Choroid plexus epithelial cell (primary cell): ENCODE data around the gene MAMDC2.

Source experiments
- DNase-seq: peaks from one replicate; pipeline ENCODE4 v3.0.0-alpha.2; 2010; ENCODE audit warnings: low read depth
- H3K4me3 ChIP-seq: 2 replicates; pipeline ENCODE4 v1.5.1; 2011; ENCODE audit warnings: low read depth, mild to moderate bottlenecking, control low read depth, low read length, moderate library complexity
- TF ChIP-seq, protein P1 (sequence below): conservative IDR thresholded peaks from 2 replicates; pipeline ENCODE4 v1.5.1; 2011; ENCODE audit warnings: low read depth, mild to moderate bottlenecking, control low read depth, inconsistent platforms, low read length, moderate library complexity

The MAMDC2 gene

DNA sequence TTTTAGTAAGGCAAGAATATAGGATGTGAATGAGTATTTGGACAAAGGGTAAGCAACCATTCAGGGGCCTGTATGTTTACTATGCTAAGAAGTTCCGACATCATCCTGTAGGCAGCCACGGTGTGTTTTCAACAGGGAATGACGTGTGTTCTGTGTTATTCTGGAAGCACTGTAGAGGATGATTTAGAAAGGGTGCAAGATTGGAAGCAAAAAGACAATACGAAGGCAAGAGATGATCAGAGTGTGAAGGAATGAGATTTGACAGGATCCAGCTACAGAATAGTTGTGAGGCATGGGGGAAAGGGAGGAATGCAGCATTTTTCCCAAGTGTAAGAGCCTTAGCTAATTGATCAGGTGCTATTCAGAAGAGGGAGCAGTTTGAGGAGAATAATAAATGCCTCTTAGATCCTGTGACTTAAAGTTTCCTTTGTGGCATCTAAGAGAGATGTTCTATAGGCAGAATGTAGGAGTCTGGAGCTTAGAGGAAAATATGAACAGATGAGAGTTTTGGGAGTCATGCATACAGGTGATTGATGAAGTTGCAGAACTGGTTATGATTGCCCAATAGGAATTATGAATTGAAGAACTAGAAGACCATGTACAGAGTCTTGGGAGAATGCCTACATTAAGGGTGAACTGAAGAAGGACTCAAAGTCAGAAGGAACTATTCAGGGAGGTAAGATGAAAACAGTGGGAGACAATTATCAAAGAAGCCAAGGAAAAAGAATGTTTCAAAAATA, 217.7 kb downstream of the MAMDC2 start:
- TF ChIP-seq, protein P1, sequence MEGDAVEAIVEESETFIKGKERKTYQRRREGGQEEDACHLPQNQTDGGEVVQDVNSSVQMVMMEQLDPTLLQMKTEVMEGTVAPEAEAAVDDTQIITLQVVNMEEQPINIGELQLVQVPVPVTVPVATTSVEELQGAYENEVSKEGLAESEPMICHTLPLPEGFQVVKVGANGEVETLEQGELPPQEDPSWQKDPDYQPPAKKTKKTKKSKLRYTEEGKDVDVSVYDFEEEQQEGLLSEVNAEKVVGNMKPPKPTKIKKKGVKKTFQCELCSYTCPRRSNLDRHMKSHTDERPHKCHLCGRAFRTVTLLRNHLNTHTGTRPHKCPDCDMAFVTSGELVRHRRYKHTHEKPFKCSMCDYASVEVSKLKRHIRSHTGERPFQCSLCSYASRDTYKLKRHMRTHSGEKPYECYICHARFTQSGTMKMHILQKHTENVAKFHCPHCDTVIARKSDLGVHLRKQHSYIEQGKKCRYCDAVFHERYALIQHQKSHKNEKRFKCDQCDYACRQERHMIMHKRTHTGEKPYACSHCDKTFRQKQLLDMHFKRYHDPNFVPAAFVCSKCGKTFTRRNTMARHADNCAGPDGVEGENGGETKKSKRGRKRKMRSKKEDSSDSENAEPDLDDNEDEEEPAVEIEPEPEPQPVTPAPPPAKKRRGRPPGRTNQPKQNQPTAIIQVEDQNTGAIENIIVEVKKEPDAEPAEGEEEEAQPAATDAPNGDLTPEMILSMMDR, result no peak
- H3K4me3 ChIP-seq, result no peak overlapping the region
- peak; percentile 12 for DNase-seq

DNA sequence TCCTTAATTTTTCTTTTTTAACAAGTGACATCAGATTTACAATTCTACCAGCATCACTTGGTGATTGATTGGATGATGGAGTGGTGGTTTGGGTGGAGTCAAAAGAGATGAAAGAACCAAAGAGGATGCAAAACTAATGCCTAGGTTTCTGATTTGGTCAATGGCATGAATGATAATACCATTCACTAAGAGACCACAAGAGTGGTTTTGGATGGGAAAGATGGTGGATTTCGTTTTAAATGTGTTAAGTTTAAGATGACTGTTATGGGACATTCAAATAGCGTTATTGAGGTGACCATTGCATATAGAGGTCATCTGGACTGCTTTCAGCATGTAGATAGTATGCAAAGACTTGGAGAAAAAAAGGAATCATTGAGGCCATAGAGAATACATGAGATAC, 218.7 kb downstream of the MAMDC2 start:
- no peak overlapping the region for H3K4me3 ChIP-seq
- no peak for DNase-seq
- TF ChIP-seq, protein P1, result no peak

DNA sequence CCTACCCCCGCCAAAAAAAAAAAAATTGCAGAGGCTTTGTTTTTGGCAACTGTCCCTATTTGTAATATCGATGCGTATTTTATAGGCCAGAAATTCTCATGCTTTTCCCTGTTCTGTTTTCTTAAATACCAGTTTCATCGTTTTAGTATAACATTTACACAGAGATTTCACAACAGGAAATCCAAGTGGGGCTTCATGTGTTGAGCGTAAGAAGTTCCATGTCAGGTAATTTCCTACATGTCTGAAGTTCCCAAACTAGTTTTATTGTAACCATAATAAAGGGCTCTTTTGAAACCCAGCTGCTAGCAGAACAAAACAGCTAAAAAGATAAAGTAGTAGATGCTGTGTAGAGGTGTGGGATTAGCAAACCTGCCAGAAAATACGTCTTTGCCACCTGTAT, 219.3 kb downstream of the MAMDC2 start:
- TF ChIP-seq, protein P1, result no peak
- no peak overlapping the region for H3K4me3 ChIP-seq
- no peak for DNase-seq

DNA sequence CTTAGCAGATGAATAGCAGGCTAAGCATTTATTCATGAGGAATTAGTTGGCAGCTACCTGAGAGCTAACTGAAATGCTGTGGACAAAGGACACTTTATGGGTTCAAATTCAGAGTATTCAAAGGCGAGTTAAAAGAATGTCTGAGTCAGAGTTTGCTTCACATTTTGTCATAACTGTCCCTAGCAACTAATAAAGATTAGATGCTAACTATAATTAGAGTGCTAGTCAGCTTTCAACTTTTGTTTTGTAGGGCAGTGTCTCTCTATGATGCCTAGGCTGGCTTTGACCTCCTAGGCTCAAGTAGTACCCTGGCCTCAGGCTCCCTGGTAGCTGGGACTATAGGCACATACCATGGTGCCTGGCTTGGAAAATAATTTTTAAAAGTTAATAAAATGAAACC, 219.8 kb downstream of the MAMDC2 start:
- H3K4me3 ChIP-seq, result no peak overlapping the region
- TF ChIP-seq, protein P1, result no peak
- DNase-seq, result peak; percentile 25
